ENCODE measurements around the gene BTC.
"Not testable (repeated sequence)": the region's sequence is repeated elsewhere in the genome, so short reads cannot be mapped to it uniquely, and the experiment has no call there.

The BTC gene

DNA sequence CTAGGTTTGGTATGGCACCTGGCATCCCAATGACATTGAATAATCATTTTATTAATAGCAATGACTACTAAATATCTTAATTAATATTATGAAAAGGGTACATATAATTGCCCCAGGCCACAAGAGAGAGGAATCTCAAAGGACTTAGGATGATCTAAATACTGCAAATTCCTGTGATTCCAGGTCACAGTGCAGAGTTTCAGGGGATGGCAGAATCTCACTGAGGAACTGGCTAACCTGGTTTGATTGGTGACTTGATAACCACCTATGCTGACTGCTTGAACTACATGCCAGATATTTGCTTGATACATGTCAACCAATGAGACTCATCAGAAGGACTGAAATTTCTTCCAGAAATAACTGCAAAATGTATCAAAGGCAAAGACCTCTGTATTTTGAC, 37.2 kb downstream of the BTC start:
- no peak for DNase-seq

DNA sequence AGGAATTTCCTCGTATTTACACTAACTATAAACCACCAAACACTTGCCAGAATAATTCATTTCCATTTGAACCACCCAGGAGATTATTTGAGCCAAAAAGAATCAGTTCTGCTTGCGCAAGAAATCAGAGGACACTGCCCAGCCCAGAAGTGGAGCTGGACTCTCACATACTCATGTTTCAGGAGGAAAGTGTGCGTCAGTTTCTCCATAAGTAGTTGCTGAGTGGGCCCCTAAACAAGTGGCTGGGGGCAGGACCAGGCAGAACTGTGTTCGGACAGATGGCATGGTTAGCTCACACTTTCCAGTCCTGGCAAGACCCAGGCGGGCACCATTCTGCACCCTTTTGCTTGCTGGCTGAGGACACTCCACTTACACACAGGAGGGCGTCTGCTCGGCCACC, 38.8 kb downstream of the BTC start:
- DNase-seq = no peak

DNA sequence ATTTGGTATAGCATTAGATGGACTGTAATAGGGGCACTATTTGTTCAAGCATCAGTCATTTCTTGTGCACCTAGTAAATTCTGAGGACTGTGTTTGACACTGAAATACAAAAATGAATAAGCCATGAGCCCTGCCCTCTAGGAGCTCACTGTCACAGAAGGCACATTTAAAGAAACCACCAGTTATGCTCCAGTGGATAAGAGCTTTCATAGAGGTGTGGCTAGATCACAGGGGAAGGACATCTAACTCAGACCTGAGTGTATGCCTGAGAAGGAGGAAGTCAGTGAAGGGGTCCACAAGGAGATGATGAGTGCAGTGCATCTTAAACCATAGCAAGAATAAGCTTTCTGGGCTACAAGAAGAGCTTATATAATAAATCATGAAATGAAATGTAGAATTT, 40.1 kb downstream of the BTC start:
- DNase-seq = no peak

DNA sequence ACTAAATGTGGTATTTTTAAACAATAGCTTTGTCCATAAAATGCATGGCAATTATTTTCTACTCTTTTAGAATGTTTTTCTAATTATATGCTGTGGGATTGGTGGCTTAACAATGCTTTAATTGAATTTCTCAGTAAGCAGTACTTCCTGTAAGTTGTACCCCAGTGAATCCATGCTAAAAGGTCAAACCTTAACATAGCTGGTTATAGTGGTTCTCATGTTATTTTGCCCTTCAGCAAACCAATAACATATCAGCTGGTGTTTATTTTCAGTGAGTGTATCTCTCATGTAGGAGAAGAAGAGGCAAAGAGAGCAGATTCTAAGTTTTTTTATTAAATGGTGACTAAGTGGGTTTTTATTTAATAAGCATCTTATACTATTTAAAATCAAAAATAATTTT, 41.5 kb downstream of the BTC start:
- no peak for DNase-seq

DNA sequence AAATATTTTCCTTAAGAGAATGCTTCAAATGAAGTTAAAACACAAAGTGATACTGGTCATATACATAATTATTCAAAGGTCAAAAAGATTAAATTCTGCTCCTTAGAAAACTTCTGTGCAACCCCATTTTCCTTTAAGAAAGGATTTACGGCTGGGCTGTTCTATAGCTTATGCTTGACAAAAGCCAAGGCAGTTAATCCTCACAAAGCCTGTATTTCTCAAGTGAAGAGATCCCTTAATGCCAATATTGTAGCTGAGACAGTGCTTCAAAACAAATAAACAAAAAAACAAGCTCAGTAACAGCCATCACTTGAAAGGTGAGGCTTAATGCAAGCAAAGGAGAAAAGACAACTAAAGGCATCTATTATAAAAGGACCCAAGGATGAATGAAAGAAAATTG, 42.5 kb downstream of the BTC start:
- DNase-seq = no peak

DNA sequence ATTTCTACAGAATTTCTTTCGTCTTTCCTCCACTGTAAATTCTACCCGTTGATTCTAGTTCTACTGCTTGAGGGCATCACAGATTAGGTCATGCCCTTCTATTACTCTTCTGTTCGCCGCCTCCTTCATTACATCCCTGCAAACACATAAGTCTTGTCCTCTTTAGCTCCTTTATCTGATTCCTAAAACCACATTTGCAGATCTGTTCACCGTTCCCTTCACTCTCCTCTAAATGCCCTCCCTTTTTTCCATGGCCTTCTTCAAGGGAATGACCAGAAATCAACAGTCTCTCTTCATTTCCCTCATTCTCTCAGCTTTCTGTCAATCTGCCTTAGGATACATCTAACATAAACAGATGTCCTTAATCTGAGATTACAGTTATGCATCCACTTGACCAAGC, 43.1 kb downstream of the BTC start:
- no peak for DNase-seq

DNA sequence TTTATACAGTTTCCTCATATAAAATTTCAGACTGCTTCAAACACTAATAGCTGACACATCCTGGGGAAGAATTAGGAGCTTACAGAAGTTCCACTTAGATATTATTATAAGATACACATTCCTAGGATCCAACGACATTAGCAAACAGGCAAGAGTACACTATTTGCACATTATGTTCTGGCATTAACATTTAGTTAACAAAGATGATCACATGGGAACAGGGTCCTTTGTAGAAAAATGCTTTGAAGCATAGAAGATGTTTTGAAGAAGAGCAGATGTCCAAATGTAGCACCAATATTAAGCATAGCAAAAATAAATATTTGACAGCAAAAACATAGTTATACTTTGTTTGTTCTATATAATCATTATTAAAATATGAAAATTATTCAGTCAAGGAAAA, 52.1 kb downstream of the BTC start:
- no peak for DNase-seq

DNA sequence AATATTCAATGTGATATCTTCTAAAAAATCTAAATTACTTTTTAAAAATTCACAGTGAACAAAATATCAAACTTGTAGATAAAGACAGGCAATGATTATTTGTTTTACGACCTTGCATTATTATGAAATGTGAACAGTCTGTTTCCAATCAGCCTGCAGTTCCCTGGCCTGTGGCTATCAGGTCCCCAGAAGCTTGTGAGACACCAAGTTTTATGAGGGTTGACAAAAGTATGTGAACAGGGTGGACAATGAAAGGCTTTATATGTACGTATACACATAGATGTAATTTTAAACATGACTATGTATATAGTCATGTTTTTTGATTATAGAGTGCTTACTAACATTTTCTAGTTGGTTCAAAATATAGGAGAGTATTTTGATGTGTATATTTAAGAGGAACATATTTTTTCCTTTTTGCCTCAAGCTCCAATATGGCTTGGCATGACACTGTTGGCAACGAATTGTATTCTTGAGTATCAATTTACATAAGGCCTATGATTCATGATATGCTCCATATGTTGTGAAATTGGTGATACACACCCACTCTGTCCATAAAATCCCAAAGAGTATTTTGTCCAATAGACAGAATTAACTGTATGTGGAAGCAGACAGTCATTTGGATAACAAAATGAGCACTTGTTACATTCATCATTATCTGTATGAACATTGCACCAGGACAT, 55.7 kb downstream of the BTC start:
- DNase-seq = no peak

DNA sequence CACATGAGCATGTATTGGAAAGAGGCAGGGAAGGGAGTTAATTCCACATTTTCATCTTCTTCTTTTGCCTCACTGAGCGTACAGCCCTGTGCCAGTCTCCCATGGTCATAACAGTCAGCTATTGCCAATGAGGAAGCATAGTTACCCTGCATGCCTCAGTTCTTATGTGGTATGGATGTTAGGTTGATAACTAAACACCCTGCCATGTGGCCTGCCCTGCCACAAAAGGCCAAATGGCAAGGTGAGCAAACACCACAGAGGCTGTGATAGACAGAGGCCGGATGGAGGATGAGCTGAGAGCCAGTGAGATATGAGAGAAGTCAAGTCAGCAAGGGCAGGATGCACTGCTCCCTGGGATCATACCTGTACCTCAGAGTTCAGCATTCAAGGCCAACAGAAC, 59.3 kb downstream of the BTC start:
- DNase-seq = no peak

DNA sequence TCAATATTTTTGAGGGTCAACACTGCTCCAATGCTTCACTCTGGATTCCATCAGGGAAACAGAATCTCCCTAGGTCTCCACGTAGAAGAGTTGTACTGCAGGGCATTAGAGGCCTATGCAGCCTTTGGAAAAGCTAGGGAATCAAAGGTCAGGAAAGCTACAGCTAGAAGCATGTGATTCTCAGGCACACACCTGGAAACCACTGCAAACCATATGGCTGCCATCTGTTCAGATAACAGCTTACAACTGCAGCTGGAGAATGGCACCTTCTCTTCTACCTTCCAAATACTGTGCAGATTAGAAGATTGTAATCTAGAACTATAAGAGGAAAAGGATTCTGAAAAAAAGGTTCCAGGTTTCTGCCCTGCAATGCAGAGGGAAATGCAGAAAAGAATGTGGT, 60.6 kb downstream of the BTC start:
- no peak for DNase-seq

DNA sequence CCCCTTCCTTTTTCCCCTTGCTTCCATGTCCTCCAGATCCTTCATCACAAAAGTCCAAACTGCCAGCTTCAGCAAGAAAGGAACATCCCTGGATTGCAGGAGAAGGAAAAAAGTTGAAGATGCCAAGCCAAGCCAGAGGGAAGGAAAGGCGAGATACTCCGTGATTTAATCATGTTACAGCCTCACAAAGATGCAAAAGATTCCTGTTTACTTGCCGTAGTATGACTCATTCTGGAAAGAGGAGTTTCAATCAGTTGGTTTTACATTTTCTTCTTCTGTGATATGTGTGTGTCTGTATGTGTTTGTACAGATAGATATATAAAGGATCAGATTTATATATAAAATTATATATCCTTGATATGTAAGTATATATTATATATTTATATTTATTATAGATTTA, 69.3 kb downstream of the BTC start:
- no peak for DNase-seq

DNA sequence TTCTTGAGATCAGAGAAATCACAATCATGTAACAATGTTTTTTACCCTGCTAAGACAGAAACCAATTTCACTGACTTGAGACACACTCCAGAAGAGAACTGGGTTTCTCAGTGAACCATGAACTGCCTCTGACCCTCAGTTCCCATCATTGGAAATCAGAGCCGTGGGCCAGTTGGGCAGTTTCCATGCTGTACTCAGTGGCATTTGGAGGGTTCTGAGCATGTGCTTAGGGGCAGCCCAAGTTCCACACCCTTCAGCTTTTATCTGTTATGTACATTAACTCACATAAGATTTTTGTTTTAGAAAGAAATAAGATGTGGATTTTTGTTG, 77.9 kb downstream of the BTC start:
- DNase-seq = no peak

DNA sequence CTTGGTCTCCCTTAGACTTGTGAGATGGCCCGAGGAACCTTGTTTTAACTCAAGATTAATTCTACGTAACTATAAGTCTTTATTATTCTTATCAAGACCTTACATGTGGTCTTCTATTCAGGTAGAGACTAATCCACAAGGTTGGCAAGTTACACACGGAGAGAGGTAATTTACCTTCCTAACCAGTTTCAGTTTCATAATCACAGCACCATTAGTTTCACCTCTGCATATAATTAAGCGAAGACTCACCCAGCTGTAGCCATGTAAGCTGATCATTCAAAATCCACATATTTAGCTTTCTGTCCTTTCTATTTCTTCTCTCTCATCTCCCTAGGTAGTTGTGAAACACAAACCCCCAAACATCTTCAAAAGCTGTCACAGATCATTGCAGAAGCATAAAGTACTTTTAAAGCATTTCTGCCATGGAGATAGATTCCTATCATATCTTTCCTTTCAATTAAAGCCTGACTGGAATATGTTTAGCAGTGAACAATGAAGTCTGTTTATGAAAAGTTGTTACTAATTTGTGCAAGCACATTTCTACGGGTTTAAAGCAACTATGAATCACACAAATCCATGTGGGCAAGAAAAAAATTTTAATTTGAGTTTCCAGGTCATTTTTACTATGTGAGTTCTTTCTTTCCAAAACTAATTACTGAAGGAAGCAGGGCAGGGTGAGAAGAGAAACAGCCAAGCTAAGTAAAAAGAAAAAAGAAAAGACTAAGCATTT, 78.5 kb downstream of the BTC start:
- DNase-seq = no peak

DNA sequence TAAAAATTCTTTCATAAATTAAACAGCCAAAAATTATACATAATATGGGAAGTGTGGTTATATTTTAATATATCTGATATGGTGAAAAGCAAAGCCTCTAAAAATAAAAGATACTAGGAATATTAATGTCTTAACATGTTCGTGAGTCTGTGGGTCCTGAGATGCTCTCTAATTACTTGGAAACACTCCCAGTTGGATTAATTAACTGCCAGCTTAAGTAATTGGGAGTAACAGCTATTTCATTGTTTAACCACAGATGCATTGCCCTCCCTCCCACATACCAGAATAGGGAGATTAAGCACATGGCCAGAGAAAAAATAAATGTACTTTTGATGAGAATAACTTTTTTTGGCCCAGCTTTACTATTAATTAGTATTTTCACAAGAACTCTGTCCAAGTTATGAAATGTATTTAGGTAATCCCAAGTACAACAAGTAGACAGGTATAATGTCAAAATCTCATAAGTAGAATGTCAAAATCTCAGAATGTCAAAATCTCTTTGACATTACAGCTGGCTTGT, 79.7 kb downstream of the BTC start:
- no peak for DNase-seq

DNA sequence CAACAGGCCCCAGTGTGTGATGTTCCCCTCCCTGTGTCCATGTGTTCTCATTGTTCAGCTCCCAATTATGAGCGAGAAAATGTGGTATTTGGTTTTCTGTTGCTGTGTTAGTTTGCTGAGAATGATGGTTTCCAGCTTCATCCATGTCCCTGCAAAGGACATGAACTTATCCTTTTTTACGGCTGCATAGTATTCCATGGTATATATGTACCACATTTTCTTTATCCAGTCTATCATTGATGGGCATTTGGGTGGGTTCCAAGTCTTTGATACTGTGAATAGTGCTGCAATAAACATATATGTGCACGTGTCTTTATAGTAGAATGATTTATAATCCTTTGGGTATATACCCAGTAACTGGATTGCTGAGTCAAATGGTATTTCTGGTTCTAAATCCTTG, 86.2 kb downstream of the BTC start:
- not testable (repeated sequence) for DNase-seq
